Ovary (tissue), 9 donors: ENCODE measurements around the gene ARHGEF18. TPM values are rescaled to one million over a fixed set of nuclear protein-coding genes. Genes with fewer than 3 reads are reported as not detected.

Source experiments
- DNase-seq, 5 donors: peaks; one replicate each; pipeline ENCODE4 v3.0.0-alpha.2; 2019 to 2020
- H3K27ac ChIP-seq, 2 donors: fragments of 200-600 bp; one replicate each; pipeline versions ENCODE4 v1.5.1 to v1.8.0; 2019 to 2022
- H3K27me3 ChIP-seq: fragments of 200-600 bp; one replicate; pipeline ENCODE4 v1.8.0; 2022
- H3K36me3 ChIP-seq: fragments of 200-600 bp; sonication (generic); one replicate; pipeline ENCODE4 v1.5.1; 2019
- H3K4me1 ChIP-seq: one replicate; pipeline ENCODE4 v1.8.1; 2013; ENCODE audit warnings: mild to moderate bottlenecking, moderate library complexity; ENCODE audit not compliant: insufficient read depth
- H3K4me3 ChIP-seq: fragments of 200-600 bp; sonication (generic); one replicate; pipeline ENCODE4 v1.5.1; 2017
- H3K9me3 ChIP-seq, 2 donors: fragments of 200-600 bp in 1 of 2; sonication (generic) in 1 of 2; one replicate each; pipeline versions ENCODE4 v1.5.1 to v1.8.1; 2013 to 2019; ENCODE audit warnings: mild to moderate bottlenecking in 1 of 2, moderate library complexity in 1 of 2
- CTCF ChIP-seq, 3 donors: fragments of 450-650 bp in 2 of 3; fragments of 200-600 bp in 1 of 3; IDR thresholded peaks; one replicate each; pipeline versions ENCODE4 v1.5.1 to v1.8.0; 2016 to 2022; ENCODE audit warnings: antibody characterized with exemption in 3 of 3, mild to moderate bottlenecking in 1 of 3
- EP300 ChIP-seq: sonication (generic); formaldehyde crosslinking; IDR thresholded peaks from one replicate; pipeline ENCODE4 v1.6.1; 2017; ENCODE audit warnings: antibody characterized with exemption
- POLR2A ChIP-seq: fragments of 450-650 bp; IDR thresholded peaks from one replicate; pipeline ENCODE4 v1.6.1; 2017; ENCODE audit warnings: antibody characterized with exemption, mild to moderate bottlenecking, moderate library complexity
- WGBS, 3 donors: extraction: QIAGEN DNeasy Blood & Tissue Kit in 1 of 3; methylation state at CpG; one replicate each; pipeline versions ENCODE4 v1.1.5 to v1.1.7; 2013 to 2017; 5-methylcytosine and 5-hydroxymethylcytosine counted together
- intact Hi-C, 4 donors: fragments of 100-400 bp; cut with DNase I; formaldehyde crosslinking; loops; one replicate each; pipeline versions ENCODE4 v1.11.0 to v1.15.1; 2022 to 2023
- polyA plus RNA-seq, 2 donors: library from polyadenylated mRNA; stranded (reverse); fragments of 200-250 nt in 1 of 2; fragments of 350-450 nt in 1 of 2; fragmentation: Illumina TruSeq in 1 of 2; extraction: RNeasy Lipid Tissue Mini Kit (QIAGEN cat#74804) in 1 of 2; gene quantifications; one replicate each; pipeline ENCODE4 v1.2.3, GENCODE V29; 2013 to 2014
- total RNA-seq, 7 donors: library from RNA; depleted of rRNA in 2 of 7; stranded (reverse); fragments of >200 nt in 2 of 7; fragmentation: NEBNext Ultra II Directional in 3 of 7; extraction: Animal tissue kit (Norgen Biotek cat#: 25700) in 3 of 7; gene quantifications; one replicate each; pipeline versions ENCODE4 v1.1.0 to v1.2.4, GENCODE V29; 2016 to 2023
- donor health status: DM: no; HTN: no; CAD: no; lungs with moderate emphysema.
- donor health status: DM: no; HTN: no; CAD: no.
- donor health status: Bipolar disorder and iron deficiency.
- donor health status: DM: yes; HTN: yes; CAD: no.
- donor health status: DM: no; HTN: no; CAD: no.
- donor health status: DM: yes; HTN: yes; CAD: no.

Gene ARHGEF18
- total and polyA plus RNA-seq, 9 donors = 2.5 to 31.6 (median 24.9) TPM

- H3K36me3 ChIP-seq = no peaks in the 10 kb centered on the region
- no peak for TF ChIP-seq EP300
- TF ChIP-seq POLR2A = no peak
- TF ChIP-seq CTCF (IDR thresholded peaks at IDR 0.05) = no peak
- H3K4me1 ChIP-seq = no peaks in the 10 kb centered on the region
- H3K9me3 ChIP-seq = no peaks in the 10 kb centered on the region
- no peaks in the 10 kb centered on the region for H3K27me3 ChIP-seq
- WGBS, 3 donors = 57 to 70% (median 58%) methylated on average over 14 of the region's 14 CpGs
- no peak overlapping the region for H3K4me3 ChIP-seq
- no peak overlapping the region for H3K27ac ChIP-seq
- DNase-seq = no peak
- intact Hi-C loops = loop anchor here in 3 of 4 donors (10.0 kb wide), 3 partner anchors 134 to 154 kb away; partner anchors contain the start of genes MCOLN1 (in 1 of the 3) and PNPLA6 (in 1 of the 3)
These were observed 42.5 kb downstream of the ARHGEF18 start for GRCh38 chr19:7391218-7391670.

- H3K36me3 ChIP-seq = no peaks in the 10 kb centered on the region
These were observed 44.7 kb downstream of the ARHGEF18 start for GRCh38 chr19:7393459-7393858.

GRCh38 chr19:7393939-7394730 lies 45.4 kb downstream of the ARHGEF18 start:
- TF ChIP-seq EP300 (no peak), POLR2A (no peak), CTCF (IDR thresholded peaks at IDR 0.05) (no peak)
- Histone ChIP-seq H3K36me3 (no peaks in the 10 kb centered on the region), H3K4me1 (peaks cover 4% of the 10 kb centered on the region), H3K27ac (peak overlapping the region in 1 of 2 donors; percentile 49), H3K27me3 (no peaks in the 10 kb centered on the region), H3K9me3 (no peaks in the 10 kb centered on the region), H3K4me3 (peak overlapping the region; percentile 94)
- 5 to 9% (median 9%) methylated on average over 13 of the region's 13 CpGs for WGBS, 3 donors
- intact Hi-C loops = loop anchor here in 3 of 4 donors (10.0 kb wide), 3 partner anchors 131 to 151 kb away; partner anchors contain the start of genes MCOLN1 (in 1 of the 3) and PNPLA6 (in 1 of the 3)
- DNase-seq = no peak

More at GRCh38 chr19:7393459-7393858, 44.7 kb downstream of the ARHGEF18 start:
- no peak for DNase-seq
- H3K27me3 ChIP-seq = no peaks in the 10 kb centered on the region
- H3K9me3 ChIP-seq = no peaks in the 10 kb centered on the region
- no peak overlapping the region for H3K27ac ChIP-seq
- intact Hi-C loops = loop anchor here in 3 of 4 donors (10.0 kb wide), 3 partner anchors 131 to 151 kb away; partner anchors contain the start of genes MCOLN1 (in 1 of the 3) and PNPLA6 (in 1 of the 3)
- TF ChIP-seq POLR2A (no peak), EP300 (no peak), CTCF (IDR thresholded peaks at IDR 0.05) (no peak)
- H3K4me1 ChIP-seq = peaks cover 3% of the 10 kb centered on the region
- no peak overlapping the region for H3K4me3 ChIP-seq
- 37 to 54% (median 50%) methylated on average over 2 of the region's 2 CpGs for WGBS, 3 donors

- intact Hi-C loops = loop anchor here in 3 of 4 donors (10.0 kb wide), 3 partner anchors 130 to 150 kb away; partner anchors contain the start of genes MCOLN1 (in 1 of the 3) and PNPLA6 (in 1 of the 3)
- H3K9me3 ChIP-seq = no peaks in the 10 kb centered on the region
- peaks cover 4% of the 10 kb centered on the region for H3K4me1 ChIP-seq
- no peaks in the 10 kb centered on the region for H3K36me3 ChIP-seq
- TF ChIP-seq CTCF (IDR thresholded peaks at IDR 0.05) (peak in 1 of 3 donors; percentile 9), POLR2A (peak; percentile 25), EP300 (no peak)
- peak overlapping the region; percentile 94 for H3K4me3 ChIP-seq
- 0 to 1% (median 0%) methylated on average over 32 to 61 of the region's 61 CpGs for WGBS, 3 donors
- no peaks in the 10 kb centered on the region for H3K27me3 ChIP-seq
- peak; percentile 84 to 97 (median 91) for DNase-seq
- H3K27ac ChIP-seq = peak overlapping the region in 1 of 2 donors; percentile 49
These were observed 46.1 kb downstream of the ARHGEF18 start for GRCh38 chr19:7394731-7395359.
